HG03442 (cell line): ENCODE results near the gene KEAP1.
A peak's percentile ranks its signal among the peaks of the same experiment; 100 is the strongest.

Experiments used
- ATAC-seq: cut with Tn5 transposase; IDR thresholded peaks from one replicate; pipeline ENCODE4 v1.9.1; 2021; ENCODE audit warnings: mild to moderate bottlenecking, moderate library complexity; ENCODE audit not compliant: unreplicated experiment

The KEAP1 gene

DNA sequence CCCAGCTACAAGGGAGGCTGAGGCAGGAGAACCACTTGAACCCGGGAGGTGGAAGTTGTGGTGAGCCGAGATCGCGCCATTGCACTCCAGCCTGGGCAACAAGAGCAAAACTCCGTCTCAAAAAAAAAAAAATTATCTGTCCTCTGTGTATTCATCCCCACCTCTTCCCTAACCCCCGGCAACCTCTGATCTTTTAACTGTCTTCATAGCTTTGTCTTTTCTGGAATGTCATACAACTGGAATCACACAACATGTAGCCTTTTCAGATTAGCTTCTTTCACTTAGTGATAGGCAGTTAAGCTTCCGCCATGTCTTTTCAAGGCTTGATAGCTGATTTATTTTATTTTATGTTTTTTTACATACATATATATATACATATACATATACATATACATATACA lies 22.5 kb upstream of the KEAP1 start:
- ATAC-seq = no peak

DNA sequence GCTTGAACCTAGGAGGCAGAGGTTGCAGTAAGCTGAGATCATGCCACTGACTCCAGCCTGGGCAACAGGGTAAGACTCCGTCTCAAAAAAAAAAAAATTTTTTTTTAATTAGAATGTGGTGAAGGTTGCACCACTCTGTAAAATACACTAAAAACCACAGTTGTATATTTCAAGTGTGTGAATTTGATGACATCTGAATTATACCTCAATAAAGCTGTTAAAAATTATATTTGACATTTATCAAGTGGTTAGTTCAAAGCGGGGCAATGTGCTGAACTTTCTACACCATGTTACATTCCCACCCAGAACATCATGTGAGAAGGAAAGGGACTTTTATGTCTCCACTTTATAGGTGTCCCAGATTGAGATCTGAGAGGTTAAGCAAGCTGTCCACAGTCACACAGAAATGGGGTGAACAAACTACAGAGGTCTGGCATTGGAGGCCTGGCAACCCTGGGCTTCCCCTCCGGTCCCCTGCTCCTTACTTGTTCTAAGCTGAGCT lies 20.0 kb upstream of the KEAP1 start:
- ATAC-seq = no peak

DNA sequence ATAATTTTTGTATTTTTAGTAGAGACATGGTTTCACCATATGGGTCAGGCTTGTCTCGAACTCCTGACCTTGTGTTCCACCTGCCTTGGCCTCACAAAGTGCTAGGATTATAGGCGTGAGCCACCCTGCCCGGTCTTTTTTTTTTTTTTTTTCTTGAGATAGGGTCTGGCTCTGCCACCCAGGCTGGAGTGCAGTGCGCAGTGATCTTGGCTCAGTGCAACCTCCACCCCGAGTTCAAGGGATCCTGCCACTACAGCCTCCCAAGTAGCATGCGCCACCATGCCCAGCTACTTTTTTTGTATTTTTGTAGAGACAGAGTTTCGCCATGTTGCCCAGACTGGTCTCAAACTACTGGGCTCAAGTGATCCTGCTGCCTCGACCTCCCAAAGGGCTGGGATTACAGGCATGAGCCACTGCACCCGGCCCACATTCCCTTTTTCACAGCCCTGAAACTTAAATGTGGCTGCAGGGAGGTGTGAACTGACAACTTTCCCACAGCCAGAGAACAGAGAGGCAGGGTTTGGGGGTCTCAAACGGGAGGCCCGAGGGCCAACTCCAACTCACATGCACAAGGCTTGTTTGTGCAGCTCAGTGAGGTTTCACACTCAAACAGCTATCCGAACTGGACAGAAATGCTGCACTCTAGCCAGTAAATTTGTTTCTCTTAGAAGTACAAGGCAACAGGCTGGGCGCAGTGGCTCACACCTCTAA lies 18.5 kb upstream of the KEAP1 start:
- no peak for ATAC-seq

DNA sequence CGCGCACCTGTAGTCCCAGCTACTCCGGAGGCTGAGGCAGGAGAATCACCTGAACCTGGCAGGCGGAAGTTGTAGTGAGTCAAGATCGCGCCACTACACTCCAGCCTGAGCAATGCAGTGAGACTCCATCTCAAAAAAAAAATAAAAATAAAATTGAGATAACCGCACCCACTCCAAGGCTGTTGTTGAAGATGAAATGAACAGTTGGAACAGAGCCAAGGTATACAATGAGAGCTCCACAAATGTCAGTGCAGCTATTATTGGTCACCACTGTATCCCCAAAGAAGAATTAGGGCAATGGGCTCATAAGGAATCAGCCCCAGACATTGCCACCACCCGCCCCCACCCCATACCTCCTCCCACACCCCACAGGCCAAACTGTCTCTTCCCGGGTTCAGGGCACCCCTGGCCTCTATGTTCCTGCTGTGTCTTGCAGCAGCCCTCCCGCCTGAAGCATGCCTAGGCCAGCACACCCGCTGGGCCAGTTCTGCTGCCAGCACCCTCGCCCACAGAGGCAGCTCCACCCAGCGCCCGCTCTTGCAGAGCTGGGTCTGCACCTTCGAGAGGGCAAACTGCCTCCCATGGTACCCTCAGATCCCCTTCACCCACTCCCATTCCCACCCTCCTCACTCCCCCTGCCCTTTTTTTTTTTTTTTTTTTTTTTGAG lies 17.6 kb upstream of the KEAP1 start:
- ATAC-seq = no peak

DNA sequence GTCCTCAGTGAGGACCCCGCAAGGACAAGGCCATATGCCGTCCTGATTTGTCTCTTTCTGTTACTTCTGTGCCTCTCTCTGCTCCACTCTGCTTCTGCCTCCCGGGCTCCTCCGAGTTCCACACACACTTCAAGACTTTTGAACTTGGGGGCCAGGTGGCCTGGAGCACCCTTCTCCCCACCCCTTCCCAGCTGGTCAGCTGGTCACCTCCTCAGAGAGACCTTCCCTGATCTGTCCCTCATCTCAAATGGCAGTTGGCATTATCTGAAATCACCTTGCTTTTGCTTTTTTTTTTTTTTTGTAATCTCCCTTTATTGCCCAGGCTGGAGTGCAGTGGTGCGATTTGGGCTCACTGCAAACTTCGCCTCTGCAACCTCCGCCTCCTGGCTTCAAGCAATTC lies 16.3 kb upstream of the KEAP1 start:
- ATAC-seq = no peak

DNA sequence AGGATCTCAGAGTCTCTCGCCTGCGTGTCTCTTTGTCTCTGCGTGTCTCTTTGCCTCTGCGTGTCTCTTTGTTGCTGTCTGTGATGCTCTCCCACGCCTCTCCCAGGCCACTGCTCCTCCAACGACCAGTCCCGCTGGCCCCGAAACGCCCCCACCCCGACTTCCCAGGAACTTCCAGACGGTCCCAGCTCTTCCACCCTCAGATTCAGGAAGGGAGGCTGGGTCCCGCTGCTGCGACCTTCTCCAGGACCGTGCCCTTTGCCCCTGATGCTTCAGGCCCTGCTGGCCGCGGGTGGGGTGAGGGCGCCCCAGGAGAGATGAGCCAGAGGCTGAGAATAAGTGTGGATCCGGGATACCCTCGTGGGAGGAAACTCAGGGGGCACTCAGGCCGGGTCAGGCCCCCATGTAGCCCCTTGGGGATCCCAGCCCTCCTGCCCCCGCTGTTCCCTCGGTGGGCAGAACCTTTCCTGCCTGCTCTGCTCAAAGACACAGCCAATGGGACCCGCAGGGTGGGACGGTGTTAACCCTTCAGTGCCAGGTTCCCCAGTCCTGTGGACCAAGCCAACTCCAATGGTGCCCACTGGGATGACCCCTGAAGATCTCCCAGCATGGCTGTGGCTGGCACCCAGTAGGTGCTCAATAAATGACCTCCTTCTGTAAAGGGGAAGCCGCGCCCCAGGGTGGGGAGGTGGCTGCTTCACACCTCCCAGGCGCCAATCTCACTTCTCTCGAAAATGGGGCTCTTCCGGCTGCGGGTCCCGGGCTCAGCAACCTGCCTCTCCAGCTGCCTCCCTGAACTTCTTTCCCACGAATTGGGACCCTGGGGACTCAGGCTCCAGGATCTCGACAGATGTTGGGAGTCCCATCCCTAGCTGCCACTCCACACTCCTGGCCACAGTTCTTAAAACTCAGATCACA lies 15.5 kb upstream of the KEAP1 start:
- no peak for ATAC-seq

DNA sequence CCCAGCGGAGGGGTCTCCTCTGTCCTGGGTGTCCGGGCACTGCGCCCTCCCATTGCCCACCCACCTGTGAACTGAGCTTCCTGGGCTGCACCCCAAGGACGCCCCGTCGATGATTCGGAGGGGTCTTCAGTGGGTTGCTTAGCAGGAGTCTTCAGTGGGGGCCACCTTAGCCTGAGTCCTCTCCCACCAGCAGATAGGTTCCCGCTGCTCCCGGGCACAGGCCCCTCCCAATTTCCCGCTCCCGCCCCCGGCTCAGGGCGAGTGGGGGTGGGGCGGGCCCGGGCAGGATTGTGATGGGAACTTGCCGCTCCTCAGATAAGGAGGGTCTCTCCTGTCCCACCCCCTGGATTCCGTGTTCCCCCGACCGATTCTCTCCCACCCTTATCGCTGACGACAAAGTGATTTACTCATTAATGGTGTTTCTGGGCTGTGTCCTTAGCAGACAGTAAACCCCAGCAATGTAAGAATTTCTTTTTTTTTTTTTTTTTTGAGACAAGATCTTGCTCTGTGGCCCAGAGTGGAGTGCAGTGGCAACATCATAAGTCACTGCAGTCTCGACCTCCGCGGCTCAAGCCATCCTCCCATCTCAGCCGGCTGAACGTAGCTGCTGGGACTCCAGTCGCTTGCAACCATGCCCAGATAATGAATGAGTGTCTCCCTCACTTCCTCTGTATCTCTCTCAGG lies 14.7 kb upstream of the KEAP1 start:
- ATAC-seq = no peak

DNA sequence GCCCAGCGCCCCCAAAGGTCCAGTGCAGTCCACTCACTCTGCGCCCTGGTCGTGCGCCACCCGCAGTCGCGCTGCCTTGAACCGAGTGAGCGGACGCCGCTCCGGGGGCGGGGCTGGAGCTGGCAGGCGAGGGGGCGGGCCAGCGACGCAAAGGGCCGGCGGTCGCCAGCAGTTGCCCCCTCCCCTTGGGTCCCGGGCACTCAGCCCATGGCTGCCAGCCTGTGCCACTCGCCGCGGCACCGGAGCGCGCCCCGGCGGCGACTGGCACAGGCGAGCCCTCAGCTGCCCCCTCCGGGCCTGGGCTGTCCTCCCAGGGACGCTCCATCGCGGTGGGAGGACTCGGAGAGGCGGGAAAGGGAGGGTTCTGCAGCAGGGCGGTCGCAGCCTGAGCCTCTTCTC lies 14.2 kb upstream of the KEAP1 start, which contains the start of gene S1PR5:
S1PR5 (minus strand) TSS at position 87 of the 399 bp plus-strand sequence. CDS start 2,436 bp downstream, outside the sequence.
- ATAC-seq = no peak

DNA sequence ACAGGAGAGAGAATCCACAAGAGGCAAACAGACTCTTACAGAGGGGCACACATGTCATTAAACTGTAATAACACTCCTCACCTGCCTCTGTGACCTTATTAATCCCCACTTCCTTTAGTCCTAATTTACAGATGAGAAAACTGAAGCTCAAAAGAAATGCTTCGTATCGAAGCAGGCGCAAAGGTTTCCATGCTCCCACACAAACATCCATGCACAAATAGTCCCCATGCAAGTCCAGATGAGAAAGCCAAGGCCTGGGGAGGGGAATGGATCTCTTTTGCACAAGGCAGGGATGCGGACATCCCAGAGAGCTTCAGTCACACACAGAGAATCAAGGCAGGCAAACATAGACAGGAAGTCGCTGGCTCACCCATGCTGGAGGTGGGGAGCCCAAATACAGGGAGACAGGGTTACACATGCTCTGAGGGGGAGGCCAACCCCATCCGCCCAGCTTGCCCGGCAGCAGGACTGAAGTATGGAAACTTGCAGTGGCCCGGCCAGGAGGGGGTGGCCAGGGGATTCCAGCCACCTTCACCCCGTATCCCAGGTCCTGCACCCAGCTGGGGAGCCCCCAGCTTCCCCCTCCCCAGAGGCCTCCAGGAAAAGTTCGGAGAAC lies 13.6 kb upstream of the KEAP1 start:
- ATAC-seq = no peak

DNA sequence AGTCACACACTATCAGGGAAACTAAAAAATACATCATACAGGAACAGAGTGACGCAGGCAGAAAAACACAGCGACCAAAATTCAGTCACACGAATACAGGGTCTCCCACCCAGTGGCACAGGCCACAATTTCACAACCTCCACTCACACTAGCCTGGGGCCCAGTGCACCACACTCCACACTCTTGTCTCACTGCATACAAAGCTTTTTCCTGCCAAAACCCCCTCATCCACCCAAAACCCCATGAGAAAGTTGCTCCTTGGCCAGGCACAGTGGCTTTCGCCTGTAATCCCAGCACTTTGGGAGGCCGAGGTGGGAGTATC lies 12.9 kb upstream of the KEAP1 start:
- ATAC-seq = no peak

DNA sequence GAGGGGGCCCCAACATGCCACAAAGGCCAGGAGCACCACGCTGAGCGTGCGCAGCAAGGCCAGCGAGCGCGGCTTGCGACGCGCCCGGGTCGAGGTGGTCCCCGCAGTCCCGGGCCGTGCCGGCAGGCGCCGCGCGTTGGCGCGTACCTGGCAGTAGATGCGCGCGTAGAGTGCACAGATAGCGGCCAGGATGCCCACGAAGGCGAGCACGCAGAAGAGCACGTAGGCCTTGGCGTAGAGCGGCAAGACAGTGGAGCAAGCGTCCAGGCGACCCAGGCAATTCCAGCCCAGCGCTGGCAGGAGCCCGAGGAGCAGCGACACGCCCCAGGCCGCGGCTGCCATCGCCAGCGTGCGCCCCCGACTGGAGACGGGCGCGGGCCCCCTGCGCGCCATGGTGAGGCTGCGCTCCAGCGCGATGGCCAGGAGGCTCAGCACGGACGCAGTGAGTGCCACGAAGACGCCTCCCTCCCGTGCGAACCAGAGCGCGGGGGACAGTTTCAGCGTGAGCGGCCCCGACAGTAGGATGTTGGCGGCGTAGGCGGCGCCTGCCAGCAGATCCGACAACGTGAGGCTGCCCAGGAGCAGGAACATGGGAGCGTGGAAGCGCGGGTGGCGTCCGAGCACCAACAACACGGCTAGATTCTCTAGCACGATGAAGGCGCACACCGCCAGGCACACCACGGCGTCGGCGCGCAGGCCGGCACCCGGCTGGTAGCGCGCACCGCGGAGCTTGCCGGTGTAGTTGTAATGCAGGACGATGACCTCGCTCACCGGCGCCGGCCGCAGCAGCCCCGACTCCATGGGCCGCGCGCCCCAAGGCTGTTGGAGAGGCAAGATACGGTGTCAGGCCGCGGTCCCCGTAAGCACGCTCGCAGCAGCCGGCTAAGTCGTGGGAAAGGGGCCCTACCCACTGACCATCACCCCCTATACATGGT lies 11.3 kb upstream of the KEAP1 start:
- ATAC-seq = no peak

DNA sequence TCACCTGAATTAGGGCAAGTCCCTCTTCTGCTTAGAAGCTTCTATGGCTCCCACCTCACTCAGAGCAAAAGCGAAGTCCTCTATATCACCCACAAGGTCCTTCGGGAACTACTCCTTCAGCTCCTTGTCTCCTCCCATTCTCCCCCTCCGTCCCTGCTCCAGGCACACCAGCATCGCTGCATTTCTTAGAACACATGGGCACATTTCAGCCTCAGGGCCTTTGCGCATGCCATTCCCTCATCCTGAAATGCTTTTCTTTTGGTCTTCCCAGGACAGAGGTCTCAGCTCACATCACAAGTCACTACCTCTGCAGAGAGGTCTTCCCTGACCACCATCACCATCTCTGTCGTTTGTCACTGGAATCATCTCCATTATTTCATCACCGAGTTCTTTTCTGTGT lies 10.1 kb upstream of the KEAP1 start:
- no peak for ATAC-seq

DNA sequence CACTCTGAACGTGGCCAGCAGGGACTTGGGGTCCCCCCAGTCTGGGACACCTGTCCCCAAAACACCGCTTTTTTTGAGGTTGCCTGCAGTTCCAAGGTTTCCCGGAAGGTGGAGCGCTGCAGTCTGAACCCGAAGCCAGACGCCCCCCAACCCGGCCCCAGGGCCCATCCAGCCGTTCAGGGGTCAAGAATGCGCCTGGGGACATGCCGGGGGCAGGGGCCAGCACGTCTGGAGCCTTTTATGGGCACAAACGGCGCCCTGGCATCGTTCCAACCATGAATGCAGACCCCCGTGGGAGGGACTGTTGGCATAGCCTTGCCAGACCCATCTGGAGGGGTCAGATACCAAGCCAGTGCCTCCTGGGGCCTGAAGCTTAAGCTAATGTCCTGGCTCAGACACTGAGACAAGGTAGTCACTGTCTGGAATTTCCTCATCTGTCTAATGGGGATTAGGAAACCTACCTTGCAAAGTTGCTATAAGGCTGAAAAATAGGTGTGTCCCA lies 7.2 kb upstream of the KEAP1 start:
- no peak for ATAC-seq

DNA sequence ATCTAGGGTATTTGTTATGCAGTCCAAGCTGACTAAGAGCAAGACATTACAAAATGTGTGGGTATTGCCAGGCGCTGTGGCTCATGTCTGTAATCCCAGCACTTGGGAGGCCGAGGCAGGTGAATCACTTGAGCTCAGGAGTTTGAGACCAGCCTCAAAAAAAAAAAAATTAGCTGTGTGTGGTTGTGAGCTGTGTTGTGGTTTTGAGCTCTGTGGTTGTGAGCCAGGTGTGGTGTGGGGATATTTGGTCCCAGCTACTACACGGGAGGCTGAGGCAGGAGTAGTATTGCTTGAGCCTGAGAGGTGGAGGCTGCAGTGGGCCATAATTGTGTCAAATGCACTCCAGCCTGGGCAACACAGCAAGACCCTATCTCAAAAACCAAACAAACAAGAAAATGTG lies 5.6 kb upstream of the KEAP1 start:
- no peak for ATAC-seq

DNA sequence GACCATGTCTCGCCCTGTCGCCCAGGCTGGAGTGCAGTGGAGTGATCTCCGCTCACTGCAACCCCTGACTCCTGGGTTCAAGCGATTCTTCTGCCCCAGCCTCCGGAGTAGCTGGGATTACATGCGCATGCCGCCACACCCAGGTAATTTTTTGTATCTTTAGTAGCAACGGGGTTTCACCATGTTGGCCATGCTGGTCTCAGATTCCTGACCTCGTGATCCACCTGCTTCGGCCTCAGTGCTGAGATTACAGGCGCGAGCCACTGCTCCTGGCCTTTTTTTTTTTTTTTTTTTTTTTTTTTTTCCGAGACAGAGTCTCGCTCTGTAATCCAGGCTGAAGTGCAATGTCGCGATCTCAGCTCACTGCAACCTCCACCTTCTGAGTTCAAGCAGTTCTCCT lies 4.9 kb upstream of the KEAP1 start:
- ATAC-seq = no peak

DNA sequence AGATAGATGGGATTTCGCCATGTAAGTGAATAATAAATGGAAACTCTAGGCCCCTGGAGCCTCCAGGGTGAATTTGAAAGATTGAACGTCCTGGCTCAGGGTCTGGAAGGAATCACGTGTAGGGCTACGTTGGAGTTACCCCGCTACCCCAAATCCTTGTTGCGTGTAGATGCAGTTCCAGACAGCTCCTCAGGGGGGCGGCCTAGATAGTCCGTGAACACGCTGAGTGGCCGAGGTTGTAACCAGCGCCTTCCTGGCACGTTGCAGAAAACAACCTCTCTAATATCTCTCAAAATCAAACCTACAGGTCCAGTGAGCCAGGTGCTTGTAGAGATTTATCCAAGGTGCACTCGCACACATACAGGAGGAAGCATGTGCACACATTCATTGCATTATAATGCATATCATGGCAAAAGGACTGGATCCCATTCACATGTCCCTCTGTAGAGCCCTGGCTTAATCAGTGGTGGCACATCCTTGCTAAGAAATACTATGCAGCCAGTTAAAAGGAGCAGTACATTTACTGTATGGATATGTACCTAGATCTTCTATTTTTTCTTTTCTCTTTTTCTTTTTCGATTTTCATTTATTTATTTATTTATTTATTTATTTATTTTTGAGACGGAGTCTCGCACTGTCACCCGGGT lies 2.5 kb upstream of the KEAP1 start:
- no peak for ATAC-seq

DNA sequence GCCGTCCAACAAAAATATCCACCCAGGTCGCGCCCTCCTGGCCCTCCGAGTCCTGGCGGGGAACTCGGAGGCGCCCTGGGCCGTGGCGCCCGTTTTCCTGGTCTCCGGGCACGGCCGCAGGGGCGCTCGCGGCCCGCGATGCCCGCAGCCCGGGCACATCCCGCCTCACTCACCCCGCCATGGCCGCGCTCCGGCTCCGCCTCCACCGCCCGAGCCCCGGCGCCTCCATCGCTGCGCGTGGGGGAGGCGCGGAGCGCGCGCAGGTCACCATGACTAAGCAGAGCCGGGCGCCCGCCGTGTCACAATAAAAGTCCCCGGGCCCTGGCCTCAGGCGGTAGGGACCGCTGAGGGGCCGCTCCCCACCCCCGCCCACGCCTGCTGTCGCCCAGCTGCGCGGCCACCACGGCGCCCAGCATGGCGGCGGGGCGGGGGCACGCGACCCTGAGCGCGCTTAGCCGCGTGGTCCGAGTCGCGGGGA lies 593 bp downstream of the KEAP1 start:
- ATAC-seq = peak; percentile 84

DNA sequence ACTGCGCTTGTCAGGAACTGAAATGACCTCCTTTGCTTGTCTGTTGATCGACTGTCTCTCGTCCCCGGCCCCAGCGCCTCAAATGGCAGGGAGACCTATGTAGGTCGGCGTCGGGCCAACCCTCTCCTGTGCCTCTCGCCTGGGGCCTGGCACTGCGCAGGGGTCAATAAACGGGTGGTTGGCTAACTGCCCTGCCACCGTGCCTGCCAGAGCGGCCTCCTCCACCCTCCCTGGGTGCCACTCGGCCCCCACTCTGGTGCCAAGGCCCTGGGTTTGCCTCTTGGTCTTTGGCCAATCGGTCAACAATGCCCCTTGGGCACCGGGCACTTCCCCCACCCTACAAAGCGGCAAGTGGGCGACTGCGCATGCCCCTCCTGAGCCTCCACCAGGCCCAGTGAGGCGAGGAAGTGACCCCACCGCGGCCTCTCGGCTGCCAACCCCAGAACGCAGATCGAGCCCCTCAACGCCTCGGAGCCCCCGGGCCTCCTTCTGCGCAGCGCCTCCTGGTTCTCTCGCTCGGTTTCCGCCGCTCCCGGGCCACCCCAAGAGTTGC lies 1.1 kb downstream of the KEAP1 start:
- ATAC-seq = peak; percentile 18
